Measurements from ENCODE around the gene HJV. TPM values are rescaled to one million over a fixed set of nuclear protein-coding genes. Genes with fewer than 3 reads are reported as not detected.
"Not testable (repeated sequence)": the region's sequence is repeated elsewhere in the genome, so short reads cannot be mapped to it uniquely, and the experiment has no call there.

The HJV gene
- 111 TPM for total RNA-seq

GRCh38 chr1:146021622-146022402 lies at the start of gene HJV:
Gene HJV (minus strand): TSS chr1:146021735. CDS start chr1:146020231, 1,504 bp downstream.
- DNase-seq = peak; percentile 78

DNA sequence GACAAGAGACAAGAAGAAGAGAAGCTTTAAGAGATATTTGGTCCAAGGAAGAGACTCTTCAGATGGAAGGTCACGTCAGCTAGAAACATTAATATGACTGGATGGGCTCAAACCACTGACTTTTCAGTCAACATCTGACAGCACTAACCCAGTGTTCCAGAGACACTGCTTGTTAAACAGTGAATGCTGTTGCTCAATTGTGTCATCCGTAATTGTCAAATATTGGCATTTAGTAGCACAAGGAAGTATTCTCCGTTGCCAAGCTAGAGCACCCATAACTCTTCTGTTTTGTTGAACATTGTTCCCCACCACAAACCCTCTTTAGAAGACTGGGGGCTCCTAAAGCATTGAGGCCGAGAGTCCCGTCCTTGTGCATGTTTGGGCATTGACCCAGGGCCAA lies 37.6 kb upstream of the HJV start:
- DNase-seq = not testable (repeated sequence)

GRCh38 chr1:146051852-146052676 lies 30.5 kb upstream of the HJV start:
- DNase-seq = peak; percentile 93

DNA sequence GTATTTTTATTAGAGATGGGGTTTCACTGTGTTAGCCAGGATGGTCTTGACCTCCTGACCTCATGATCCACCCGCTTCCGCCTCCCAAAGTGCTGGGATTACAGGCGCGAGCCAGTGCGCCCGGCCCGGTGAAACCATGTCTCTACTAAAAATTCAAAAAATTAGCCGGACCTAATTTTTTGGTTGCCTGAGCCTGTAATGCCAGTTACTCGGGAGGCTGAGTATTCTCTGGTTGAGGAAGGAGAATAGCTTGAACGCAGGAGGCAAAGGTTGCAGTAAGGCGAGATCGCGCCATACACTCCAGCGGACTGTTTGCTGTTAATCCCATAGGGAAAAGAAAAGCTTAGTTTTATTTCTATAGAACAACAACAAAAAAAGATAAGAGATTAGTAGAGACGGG lies 29.9 kb upstream of the HJV start:
- no peak for DNase-seq

GRCh38 chr1:146050652-146050963 lies 29.1 kb upstream of the HJV start:
- DNase-seq = not testable (repeated sequence)

DNA sequence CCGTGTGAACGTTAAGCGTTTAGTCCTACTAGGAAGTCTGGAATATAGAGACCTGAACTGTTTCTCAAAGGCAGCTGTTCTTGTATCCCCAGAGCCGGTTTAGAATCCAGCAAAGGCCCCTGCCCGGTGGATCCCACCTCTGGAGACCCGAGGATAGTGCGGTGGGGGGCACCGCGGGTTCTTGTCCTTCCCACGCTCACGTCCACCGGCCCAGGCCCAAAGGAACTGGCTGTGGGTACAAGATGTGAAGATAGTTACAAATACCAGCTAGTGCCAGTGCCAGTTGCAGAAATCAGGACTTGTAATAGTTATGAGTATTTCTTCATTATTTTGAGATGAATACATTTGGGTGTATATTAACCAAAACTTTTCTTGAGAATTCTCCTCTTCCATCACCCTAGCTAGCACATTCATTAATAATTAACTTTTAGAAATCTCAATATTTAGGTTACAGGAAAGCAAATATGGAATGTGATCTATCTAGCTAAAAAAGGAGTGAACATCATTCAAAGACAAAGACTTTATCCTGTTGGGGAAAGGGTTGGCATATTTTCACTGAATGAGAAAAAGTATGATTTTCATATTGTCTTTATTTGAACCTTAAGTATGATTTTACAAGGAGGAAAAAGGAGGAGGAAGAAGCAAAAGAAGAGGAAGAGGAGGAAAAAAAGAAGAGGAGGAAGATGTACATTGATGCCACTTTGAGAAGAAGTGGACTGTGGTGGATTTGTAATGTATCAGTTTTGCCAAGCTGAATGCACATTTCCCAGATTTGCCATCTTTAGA lies 28.5 kb upstream of the HJV start:
- not testable (repeated sequence) for DNase-seq

DNA sequence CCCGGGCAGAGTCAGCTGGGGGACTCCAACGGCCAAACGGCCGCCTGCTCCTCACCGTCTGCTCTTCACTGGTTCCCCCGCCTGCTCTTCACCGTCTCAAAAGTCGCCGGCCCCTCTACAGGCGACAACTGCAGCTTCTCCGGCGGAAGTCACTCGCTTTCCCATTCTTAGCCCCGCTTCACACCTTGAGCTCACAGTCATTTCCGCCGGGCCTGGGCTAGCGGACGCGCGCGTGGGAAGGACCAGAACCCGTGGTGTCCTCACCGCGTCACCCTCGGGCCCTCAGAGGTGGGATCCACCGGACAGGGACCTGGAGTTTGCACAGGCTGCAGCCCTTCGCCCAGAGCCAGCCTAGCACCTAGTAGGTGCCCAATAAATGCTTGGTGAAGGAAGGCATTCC lies 27.9 kb upstream of the HJV start:
- no peak for DNase-seq

GRCh38 chr1:146048514-146049115 lies 27.1 kb upstream of the HJV start:
- not testable (repeated sequence) for DNase-seq

- DNase-seq = no peak
Observed at GRCh38 chr1:146046664-146047063, 25.1 kb upstream of the HJV start.

DNA sequence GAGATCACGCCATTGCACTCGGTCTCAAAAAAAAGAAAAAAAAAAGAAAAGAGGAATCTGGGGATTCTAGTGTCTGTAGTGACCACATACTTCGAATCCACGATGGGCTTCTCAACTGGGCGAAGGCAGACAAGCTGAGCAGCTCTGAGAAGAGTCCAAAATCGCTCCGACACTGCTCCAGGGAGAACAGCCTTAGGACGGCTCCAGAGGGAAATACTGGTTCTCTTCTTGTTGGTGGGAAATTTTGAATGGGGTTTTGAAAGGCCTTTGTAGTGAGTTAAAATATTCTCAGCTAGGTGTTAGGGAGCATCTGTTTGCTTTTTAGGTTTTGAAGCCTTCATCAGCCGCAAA lies 18.3 kb upstream of the HJV start:
- DNase-seq = no peak

DNA sequence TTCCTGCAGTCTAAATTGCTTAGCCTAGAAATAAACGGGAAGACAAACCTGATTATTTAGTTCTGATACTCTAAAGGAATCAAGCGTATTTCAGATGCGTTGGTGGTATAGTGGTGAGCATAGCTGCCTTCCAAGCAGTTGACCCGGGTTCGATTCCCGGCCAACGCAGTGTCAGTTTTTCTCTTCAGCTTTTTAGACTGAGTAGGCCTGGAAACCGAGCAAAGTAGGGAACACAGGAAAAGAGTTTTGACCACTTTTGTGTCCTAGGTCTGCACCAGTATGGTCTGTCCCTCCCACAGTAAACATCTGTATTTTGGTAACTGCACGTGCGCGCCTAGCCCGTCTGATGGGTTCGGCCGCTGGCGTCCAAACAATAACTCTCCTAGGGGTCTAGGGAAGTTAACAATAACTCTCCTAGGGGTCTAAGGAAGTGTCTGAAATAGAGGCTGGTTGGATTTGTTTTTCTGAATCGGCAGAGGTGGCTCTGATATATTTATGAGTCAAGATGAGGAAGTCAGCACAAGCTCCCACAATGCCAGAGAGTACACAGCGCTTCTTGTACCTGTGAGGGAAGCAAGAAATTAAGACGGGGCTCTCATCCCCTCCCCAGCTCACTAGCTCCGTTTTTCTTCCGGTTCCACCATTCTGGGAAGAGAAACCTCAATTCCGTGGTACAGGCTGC lies 15.6 kb upstream of the HJV start:
- peak; percentile 98 for DNase-seq

DNA sequence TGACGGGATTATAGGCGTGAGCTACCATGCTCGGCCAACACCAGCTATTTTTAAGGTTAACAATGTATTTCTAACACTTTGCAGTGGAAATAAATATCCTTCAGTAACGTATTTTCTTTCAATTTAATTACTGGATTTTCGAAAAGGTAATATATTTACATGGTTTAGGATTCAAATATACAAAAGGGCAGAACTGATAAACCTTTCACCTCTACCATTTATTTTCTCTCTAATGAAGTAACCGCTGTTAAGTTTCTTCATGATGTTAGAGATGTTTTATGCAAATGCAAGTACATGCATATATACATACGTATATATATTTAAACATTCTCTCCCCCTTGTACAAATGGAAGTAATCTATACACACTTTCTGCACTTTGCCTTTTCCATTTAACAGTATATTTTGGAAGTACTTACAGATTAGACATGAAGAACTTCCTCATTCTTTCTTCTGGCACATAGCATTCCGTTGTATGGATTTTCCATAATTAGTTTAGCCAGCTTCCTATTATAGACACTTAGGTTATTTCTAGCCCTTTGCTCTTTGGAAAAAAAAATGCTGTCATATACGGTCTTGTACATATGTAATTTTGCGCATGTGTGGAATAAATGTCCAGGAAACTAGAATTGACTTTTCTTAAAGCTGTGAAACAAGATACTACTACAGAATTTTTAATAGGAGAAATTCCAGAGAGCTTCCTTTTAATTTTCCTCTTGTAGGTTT lies 14.9 kb upstream of the HJV start:
- DNase-seq = no peak

DNA sequence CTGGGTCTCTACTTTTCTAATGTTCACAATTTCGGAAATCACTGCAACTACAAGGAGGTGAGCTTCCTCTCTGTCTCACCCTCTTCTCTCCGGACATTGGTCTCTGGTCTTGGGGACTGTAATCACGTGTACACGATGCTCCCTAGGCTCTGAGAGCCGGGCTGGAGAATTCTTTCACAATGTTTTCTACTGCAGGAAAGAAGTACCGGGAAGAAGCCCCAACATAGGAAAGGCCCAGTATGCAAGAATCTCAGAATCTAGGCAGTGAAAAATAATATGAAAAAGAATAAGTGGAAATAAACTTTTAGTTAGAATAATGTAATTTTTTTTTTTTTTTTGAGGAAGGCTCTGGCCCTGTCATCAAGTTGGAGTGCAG lies 13.5 kb upstream of the HJV start:
- peak; percentile 46 for DNase-seq

DNA sequence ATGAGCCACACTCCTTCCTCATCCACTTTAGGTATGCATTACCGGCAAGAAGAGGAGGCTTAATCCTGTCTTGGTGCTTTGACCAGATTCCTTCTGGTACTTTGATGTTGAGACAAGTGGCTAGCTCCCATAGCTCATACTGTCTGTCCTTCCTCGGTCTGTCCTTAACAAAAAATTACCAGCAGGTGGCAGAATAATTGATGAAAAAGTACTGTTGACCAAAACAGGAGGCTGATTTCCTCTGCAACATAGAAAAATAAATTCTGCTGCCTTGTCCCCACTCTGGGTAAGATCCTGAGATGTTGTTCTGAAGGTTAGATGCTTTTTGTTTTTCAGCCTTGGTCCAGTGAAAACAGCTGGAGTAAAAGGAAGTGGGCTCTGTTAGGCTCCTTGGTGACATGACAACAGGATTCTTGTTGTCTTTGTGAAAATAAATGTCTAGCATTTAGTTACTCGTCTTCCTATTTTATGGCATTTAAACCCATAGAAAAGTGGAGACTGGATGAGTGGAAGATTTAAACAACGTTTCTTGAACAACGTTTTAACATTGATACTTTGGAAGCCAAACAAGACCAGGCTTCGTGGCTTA lies 11.2 kb upstream of the HJV start:
- peak; percentile 70 for DNase-seq

- no peak for DNase-seq
Observed at GRCh38 chr1:146031476-146031875, 9.9 kb upstream of the HJV start.

GRCh38 chr1:146029117-146029516 lies 7.6 kb upstream of the HJV start:
- no peak for DNase-seq

DNA sequence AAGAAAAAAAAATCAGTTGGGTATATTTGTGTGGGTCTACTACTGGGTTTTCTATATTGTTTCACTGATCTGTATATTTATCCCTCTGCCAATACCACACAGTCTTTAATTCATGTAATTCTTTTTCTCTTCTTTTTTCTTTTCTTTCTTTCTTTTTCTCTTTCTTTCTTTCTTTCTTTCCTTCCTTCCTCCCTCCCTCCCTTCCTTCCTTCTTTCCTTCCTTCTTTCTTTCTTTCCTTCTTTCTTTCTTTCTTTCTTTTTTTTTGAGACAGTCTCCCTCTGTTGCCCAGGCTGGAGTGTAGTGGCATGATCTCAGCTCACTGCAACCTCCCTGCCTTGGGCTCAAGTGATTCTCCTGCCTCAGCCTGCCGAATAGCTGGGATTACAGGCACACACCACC lies 5.1 kb upstream of the HJV start:
- not testable (repeated sequence) for DNase-seq

GRCh38 chr1:146025787-146026495 lies 4.4 kb upstream of the HJV start:
- not testable (repeated sequence) for DNase-seq

DNA sequence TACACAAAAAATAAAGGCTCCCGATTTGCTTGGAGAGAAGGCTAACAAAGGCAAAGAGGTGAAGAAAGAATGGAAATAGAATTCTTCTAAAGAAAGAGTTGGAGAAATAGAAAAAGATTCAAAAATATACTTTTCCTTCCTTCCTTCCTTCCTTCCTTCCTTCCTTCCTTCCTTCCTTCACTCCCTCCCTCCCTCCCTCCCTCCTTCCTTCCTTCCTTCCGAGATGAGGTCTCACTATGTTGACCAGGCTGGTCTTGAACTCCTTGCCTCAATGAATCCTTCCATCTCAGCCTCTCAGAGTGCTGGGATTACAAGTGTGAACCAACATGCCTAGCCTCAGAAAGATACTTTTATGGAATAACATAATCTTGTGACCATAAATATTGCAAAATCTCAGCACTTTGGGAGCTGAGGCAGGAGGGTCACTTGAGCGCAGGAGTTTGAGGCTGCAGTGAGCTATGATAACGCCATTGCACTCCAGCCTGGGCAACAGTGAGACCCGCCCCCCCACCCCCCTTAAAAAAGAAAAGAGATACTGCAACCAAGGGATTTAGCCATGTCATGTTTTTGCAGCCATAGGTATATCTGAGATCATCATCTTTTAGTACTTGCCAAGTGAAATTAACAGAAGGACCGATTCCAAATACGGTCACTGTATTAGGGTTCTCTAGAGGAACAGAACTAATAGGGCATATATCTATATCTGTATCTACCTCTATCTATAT lies 1.0 kb upstream of the HJV start:
- no peak for DNase-seq

DNA sequence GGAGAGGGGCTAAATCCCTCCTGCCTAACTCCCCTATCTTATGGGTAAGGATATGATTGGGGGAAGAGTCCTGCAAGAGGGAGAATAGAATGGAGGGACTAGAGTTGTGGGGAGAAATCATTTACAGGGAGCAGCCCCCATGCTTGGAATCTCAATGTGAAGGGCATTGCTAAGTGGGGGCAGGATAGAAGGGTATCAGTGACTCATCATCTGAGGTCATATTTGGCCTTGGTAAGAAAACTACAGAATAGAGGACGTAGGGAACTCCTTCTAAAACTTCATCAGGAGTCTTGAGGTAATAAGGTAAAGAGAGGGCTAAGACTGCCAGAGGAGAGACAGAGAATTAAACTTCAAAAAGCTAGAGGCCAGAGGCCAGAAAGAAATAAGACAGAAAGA lies 487 bp downstream of the HJV start:
- no peak for DNase-seq

Data from tongue (tissue), 2 donors.